HepG2 (cell line): ENCODE data around the gene SPPL3. TPM values are rescaled to one million over a fixed set of nuclear protein-coding genes. Genes with fewer than 3 reads are reported as not detected.

ENCODE experiments used
- ATAC-seq: fragments of 200-7000 bp; cut with Tn5 transposase; 3 replicates; pipeline ENCODE4 v1.9.1; 2020; ENCODE audit warnings: mild to moderate bottlenecking, moderate library complexity
- BruUV-seq: library from RNA; stranded (reverse); fragments of 400-500 nt; replicated peaks from 2 replicates; lab custom pipeline; 2021; lab: Mats Ljungman, UMichigan
- CTCF ChIA-PET: fragments of 300-600 bp; formaldehyde crosslinking; extraction: SDS; loops from one replicate; lab custom pipeline; 2021; ENCODE audit warnings: low total read pairs, inconsistent platforms, low intra/inter-chr PET ratio; lab: Yijun Ruan, JAX
- POLR2A ChIA-PET: fragments of 350-600 bp; sonication (Branson Sonifier 250); formaldehyde crosslinking; loops from one replicate; lab custom pipeline; 2020; ENCODE audit warnings: antibody characterized with exemption, inconsistent platforms; lab: Yijun Ruan, JAX
- DNase-seq: peaks from one replicate; pipeline ENCODE4 v3.0.0-alpha.2; 2015; ENCODE audit warnings: low spot score
- FAIRE-seq: peaks from 3 replicates; lab custom pipeline; 2011; peaks lifted over from hg19 to GRCh38; lab: Jason Lieb, UNC
- H2AFZ ChIP-seq: one replicate; pipeline ENCODE4 v1.6.1; 2011; ENCODE audit warnings: low read length, inconsistent platforms
- H3K27ac ChIP-seq: fragments of 300-600 bp; 3 replicates; pipeline ENCODE4 v1.8.0; 2011; ENCODE audit warnings: mixed run types, mild to moderate bottlenecking, mixed read lengths, low read length, inconsistent platforms; ENCODE audit not compliant: insufficient read depth; ENCODE audit errors: extremely low read length
- H3K27me3 ChIP-seq, 2 experiments: fragments of 200-600 bp in 1 of 2; 2 replicates in 1 of 2; 3 replicates in 1 of 2; pipeline versions ENCODE4 v1.6.0 to v1.8.0; 2011; ENCODE audit warnings: low read length in 2 of 2, mild to moderate bottlenecking in 2 of 2, moderate library complexity in 2 of 2, inconsistent platforms in 1 of 2; ENCODE audit not compliant: insufficient read depth in 2 of 2, control insufficient read depth in 1 of 2
- H3K36me3 ChIP-seq, 2 experiments: fragments of 200-600 bp in 1 of 2; replicated peaks in 1 of 2; 2 replicates in 1 of 2; 3 replicates in 1 of 2; pipeline versions ENCODE4 v1.5.1 to v1.8.0; 2011; ENCODE audit warnings: low read length in 2 of 2, inconsistent platforms in 1 of 2; ENCODE audit not compliant: insufficient read depth in 2 of 2, control insufficient read depth in 1 of 2
- H3K4me1 ChIP-seq: 2 replicates; pipeline ENCODE4 v1.5.1; 2012; ENCODE audit warnings: low read length, inconsistent platforms; ENCODE audit not compliant: insufficient read depth
- H3K4me2 ChIP-seq: 2 replicates; pipeline ENCODE4 v1.6.0; 2011; ENCODE audit warnings: low read depth, low read length, inconsistent platforms
- H3K4me3 ChIP-seq, 3 experiments: fragments of 200-600 bp in 1 of 3; sonication (generic), shearing (Covaris generic) in 1 of 3; replicated peaks in 1 of 3; 2 replicates each; pipeline ENCODE4 v1.5.1; 2011 to 2016; ENCODE audit warnings: low read length in 3 of 3, inconsistent platforms in 2 of 3, low read depth in 2 of 3, mild to moderate bottlenecking in 2 of 3, control low read depth in 1 of 3, mixed read lengths in 1 of 3; ENCODE audit not compliant: insufficient read depth in 1 of 3
- H3K79me2 ChIP-seq: one replicate; pipeline ENCODE4 v1.6.1; 2011; ENCODE audit warnings: low read length, inconsistent platforms; ENCODE audit not compliant: insufficient read depth
- H3K9ac ChIP-seq: 2 replicates; pipeline ENCODE4 v1.6.0; 2011; ENCODE audit warnings: mild to moderate bottlenecking, low read depth, low read length, inconsistent platforms; ENCODE audit not compliant: insufficient read depth
- H3K9me3 ChIP-seq: 2 replicates; pipeline ENCODE4 v1.5.1; 2012; ENCODE audit warnings: mild to moderate bottlenecking, low read length
- H4K20me1 ChIP-seq: 2 replicates; pipeline ENCODE4 v1.6.0; 2011; ENCODE audit warnings: inconsistent platforms, mild to moderate bottlenecking, low read length, moderate library complexity; ENCODE audit not compliant: insufficient read depth
- FOXA3 ChIP-seq: IDR thresholded peaks from 2 replicates; pipeline ENCODE4 v1.6.1; 2016; ENCODE audit warnings: missing genetic modification reagents, missing compliant biosample characterization
- FOXM1 ChIP-seq: sonication (generic); formaldehyde crosslinking; IDR thresholded peaks from 2 replicates; pipeline ENCODE4 v1.5.0; 2020; ENCODE audit warnings: missing genetic modification reagents
- JUN ChIP-seq: sonication (generic); formaldehyde crosslinking; IDR thresholded peaks from 2 replicates; pipeline ENCODE4 v1.4.0; 2020; ENCODE audit warnings: mild to moderate bottlenecking, missing genetic modification reagents
- NFATC3 ChIP-seq: sonication (generic); formaldehyde crosslinking; IDR thresholded peaks from 2 replicates; pipeline ENCODE4 v1.5.1; 2020; ENCODE audit warnings: mild to moderate bottlenecking, missing genetic modification reagents
- POLR2AphosphoS5 ChIP-seq: IDR thresholded peaks from 2 replicates; pipeline ENCODE4 v1.6.1; 2012; ENCODE audit warnings: low read depth, low read length
- REPIN1 ChIP-seq: sonication (generic); formaldehyde crosslinking; IDR thresholded peaks from 2 replicates; pipeline ENCODE4 v1.8.0; 2022; ENCODE audit warnings: missing genetic modification reagents, low read depth, mild to moderate bottlenecking, borderline replicate concordance
- TAF15 ChIP-seq: fragments of 200-400 bp; formaldehyde crosslinking; IDR thresholded peaks from one replicate; pipeline ENCODE4 v1.6.1; 2018; ENCODE audit warnings: mild to moderate bottlenecking, low read depth, low read length; ENCODE audit not compliant: poor library complexity, severe bottlenecking
- TBX2 ChIP-seq: sonication (generic); formaldehyde crosslinking; IDR thresholded peaks from 2 replicates; pipeline ENCODE4 v1.5.0; 2020; ENCODE audit warnings: missing genetic modification reagents, mild to moderate bottlenecking, borderline replicate concordance
- ZNF33A ChIP-seq: sonication (generic); formaldehyde crosslinking; IDR thresholded peaks from 2 replicates; pipeline ENCODE4 v1.5.1; 2020; ENCODE audit warnings: missing genetic modification reagents, mild to moderate bottlenecking, moderate library complexity, borderline replicate concordance
- ZNF350 ChIP-seq: sonication (generic); formaldehyde crosslinking; IDR thresholded peaks from 2 replicates; pipeline ENCODE4 v1.4.0; 2020; ENCODE audit warnings: mild to moderate bottlenecking, low read depth, missing genetic modification reagents, borderline replicate concordance
- ZNF446 ChIP-seq: sonication (generic); formaldehyde crosslinking; IDR thresholded peaks from 2 replicates; pipeline ENCODE4 v1.5.0; 2020; ENCODE audit warnings: mild to moderate bottlenecking, missing genetic modification reagents
- ZNF512B ChIP-seq: sonication (generic); formaldehyde crosslinking; IDR thresholded peaks from 2 replicates; pipeline ENCODE4 v1.5.1; 2020; ENCODE audit warnings: missing genetic modification reagents, mild to moderate bottlenecking, borderline replicate concordance
- ZNF569 ChIP-seq: sonication (generic); formaldehyde crosslinking; IDR thresholded peaks from 2 replicates; pipeline ENCODE4 v1.5.0; 2020; ENCODE audit warnings: mild to moderate bottlenecking, missing genetic modification reagents, moderate library complexity, borderline replicate concordance
- ZNF598 ChIP-seq: sonication (generic); formaldehyde crosslinking; IDR thresholded peaks from 2 replicates; pipeline ENCODE4 v1.5.1; 2020; ENCODE audit warnings: mild to moderate bottlenecking, missing genetic modification reagents, borderline replicate concordance
- in situ Hi-C: cut with HindIII; loops from 2 replicates; pipeline ENCODE4 v1.10.0; 2017; ENCODE audit warnings: low pct_unique_long_range_greater_than_20kb; ENCODE audit not compliant: extremely low pct_ligation_motif_present
- intact Hi-C: fragments of 100-400 bp; cut with micrococcal nuclease; formaldehyde crosslinking; loops from one replicate; pipeline ENCODE4 v1.10.0; 2022; ENCODE audit not compliant: unreplicated experiment
- polyA plus RNA-seq, 8 experiments: library from polyadenylated mRNA; depleted of rRNA in 3 of 8; stranded (reverse) in 7 of 8; unstranded in 1 of 8; fragments of >200 nt; fragmentation: Illumina TruSeq in 4 of 8; extraction: Trizol in 4 of 8; gene quantifications; 2 replicates each; pipeline versions ENCODE4 v1.2.1 to v1.2.3, GENCODE V29; 2011 to 2016; ENCODE audit warnings: low read depth in 4 of 8, missing spikeins in 1 of 8, mixed read lengths in 1 of 8; ENCODE audit not compliant: insufficient read depth in 1 of 8
- total RNA-seq, 5 experiments: library from RNA; depleted of rRNA; stranded (reverse); fragments of >200 nt; fragmentation: Illumina TruSeq; extraction: Trizol; gene quantifications; 2 replicates each; pipeline ENCODE4 v1.2.3, GENCODE V29; 2016; ENCODE audit warnings: low read depth in 1 of 5
- TF ChIP-seq, protein P1 (sequence below): conservative IDR thresholded peaks from 2 replicates; pipeline ENCODE4 v1.6.1; 2018; ENCODE audit warnings: missing genetic modification reagents
- TF ChIP-seq, protein P2 (sequence below): IDR thresholded peaks from 2 replicates; pipeline ENCODE4 v1.6.1; 2012; ENCODE audit warnings: inconsistent platforms
- TF ChIP-seq, protein P3 (sequence below): IDR thresholded peaks from 2 replicates; pipeline ENCODE4 v1.6.1; 2018; ENCODE audit warnings: missing genetic modification reagents, mild to moderate bottlenecking, missing compliant biosample characterization
- TF ChIP-seq, protein P4 (sequence below): sonication (generic); formaldehyde crosslinking; IDR thresholded peaks from 2 replicates; pipeline ENCODE4 v1.8.0; 2022; ENCODE audit warnings: mild to moderate bottlenecking, missing genetic modification reagents

The SPPL3 gene
- total and polyA plus RNA-seq, 2 of the 13 experiments (the other 11 are each of a cell fraction or from before 2014, with no cell fraction given), result 8.9 to 9.1 TPM

- TF ChIP-seq, protein P1, sequence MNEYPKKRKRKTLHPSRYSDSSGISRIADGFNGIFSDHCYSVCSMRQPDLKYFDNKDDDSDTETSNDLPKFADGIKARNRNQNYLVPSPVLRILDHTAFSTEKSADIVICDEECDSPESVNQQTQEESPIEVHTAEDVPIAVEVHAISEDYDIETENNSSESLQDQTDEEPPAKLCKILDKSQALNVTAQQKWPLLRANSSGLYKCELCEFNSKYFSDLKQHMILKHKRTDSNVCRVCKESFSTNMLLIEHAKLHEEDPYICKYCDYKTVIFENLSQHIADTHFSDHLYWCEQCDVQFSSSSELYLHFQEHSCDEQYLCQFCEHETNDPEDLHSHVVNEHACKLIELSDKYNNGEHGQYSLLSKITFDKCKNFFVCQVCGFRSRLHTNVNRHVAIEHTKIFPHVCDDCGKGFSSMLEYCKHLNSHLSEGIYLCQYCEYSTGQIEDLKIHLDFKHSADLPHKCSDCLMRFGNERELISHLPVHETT, result no peak
- TF ChIP-seq FOXA3 (CRISPR knock-in tag) (no peak), ZNF33A (no peak), REPIN1 (CRISPR knock-in tag) (no peak), ZNF569 (CRISPR knock-in tag) (no peak), ZNF350 (CRISPR knock-in tag) (no peak), JUN (CRISPR knock-in tag) (no peak), NFATC3 (no peak), ZNF598 (CRISPR knock-in tag) (no peak)
- TF ChIP-seq, protein P2, sequence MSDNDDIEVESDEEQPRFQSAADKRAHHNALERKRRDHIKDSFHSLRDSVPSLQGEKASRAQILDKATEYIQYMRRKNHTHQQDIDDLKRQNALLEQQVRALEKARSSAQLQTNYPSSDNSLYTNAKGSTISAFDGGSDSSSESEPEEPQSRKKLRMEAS, result no peak
- TF ChIP-seq, protein P3, sequence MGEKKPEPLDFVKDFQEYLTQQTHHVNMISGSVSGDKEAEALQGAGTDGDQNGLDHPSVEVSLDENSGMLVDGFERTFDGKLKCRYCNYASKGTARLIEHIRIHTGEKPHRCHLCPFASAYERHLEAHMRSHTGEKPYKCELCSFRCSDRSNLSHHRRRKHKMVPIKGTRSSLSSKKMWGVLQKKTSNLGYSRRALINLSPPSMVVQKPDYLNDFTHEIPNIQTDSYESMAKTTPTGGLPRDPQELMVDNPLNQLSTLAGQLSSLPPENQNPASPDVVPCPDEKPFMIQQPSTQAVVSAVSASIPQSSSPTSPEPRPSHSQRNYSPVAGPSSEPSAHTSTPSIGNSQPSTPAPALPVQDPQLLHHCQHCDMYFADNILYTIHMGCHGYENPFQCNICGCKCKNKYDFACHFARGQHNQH (CRISPR knock-in tag), result no peak
These were observed 56.8 kb downstream of the SPPL3 start (continued) for GRCh38 chr12:120847392-120847791.

- intact Hi-C loops, result no loop called here
- CTCF ChIA-PET, result no interaction called here
- BruUV-seq, result no TSS peak
- TF ChIP-seq TAF15 (no peak), FOXM1 (no peak), POLR2AphosphoS5 (no peak), TBX2 (CRISPR knock-in tag) (no peak), ZNF512B (no peak), ZNF446 (CRISPR knock-in tag) (no peak)
- TF ChIP-seq, protein P4, sequence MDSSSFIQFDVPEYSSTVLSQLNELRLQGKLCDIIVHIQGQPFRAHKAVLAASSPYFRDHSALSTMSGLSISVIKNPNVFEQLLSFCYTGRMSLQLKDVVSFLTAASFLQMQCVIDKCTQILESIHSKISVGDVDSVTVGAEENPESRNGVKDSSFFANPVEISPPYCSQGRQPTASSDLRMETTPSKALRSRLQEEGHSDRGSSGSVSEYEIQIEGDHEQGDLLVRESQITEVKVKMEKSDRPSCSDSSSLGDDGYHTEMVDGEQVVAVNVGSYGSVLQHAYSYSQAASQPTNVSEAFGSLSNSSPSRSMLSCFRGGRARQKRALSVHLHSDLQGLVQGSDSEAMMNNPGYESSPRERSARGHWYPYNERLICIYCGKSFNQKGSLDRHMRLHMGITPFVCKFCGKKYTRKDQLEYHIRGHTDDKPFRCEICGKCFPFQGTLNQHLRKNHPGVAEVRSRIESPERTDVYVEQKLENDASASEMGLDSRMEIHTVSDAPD (CRISPR knock-in tag), result no peak
These were observed 57.4 kb downstream of the SPPL3 start for GRCh38 chr12:120846721-120847120.

More at GRCh38 chr12:120846721-120847120, 57.4 kb downstream of the SPPL3 start:
- DNase-seq (no peak), ATAC-seq (no peak), FAIRE-seq (no peak)
- Histone ChIP-seq H3K4me1 (0 out of 2 replicates have a peak, but pooled peaks cover 14% of the 10 kb centered on the region), H3K27me3 (no peaks in the 10 kb centered on the region), H3K27ac (no peak overlapping the region), H3K4me3 (no peak overlapping the region), H4K20me1 (0 out of 2 replicates have a peak, but pooled peaks cover 7% of the 10 kb centered on the region), H3K36me3 (peaks cover 0 to 5% of the 10 kb centered on the region in 2 experiments; a peak in 1 of 5 replicates), H2AFZ (no peak overlapping the region), H3K79me2 (peaks cover 5% of the 10 kb centered on the region), H3K9me3 (no peaks in the 10 kb centered on the region), H3K4me2 (no peak overlapping the region), H3K9ac (no peak overlapping the region)
- in situ Hi-C loops, result no loop called here
- POLR2A ChIA-PET, result no interaction called here
